Activated CD8-positive, alpha-beta memory T cell treated with anti-CD3 and anti-CD28 coated beads, Interleukin-2, amount 50 U/mL, for 24 hours (primary cell): ENCODE results near the gene ZMIZ2.

Experiments
- DNase-seq: peaks from one replicate; pipeline ENCODE4 v3.0.0-alpha.2; 2020; ENCODE audit errors: extremely low read depth

ZMIZ2 gene

DNA sequence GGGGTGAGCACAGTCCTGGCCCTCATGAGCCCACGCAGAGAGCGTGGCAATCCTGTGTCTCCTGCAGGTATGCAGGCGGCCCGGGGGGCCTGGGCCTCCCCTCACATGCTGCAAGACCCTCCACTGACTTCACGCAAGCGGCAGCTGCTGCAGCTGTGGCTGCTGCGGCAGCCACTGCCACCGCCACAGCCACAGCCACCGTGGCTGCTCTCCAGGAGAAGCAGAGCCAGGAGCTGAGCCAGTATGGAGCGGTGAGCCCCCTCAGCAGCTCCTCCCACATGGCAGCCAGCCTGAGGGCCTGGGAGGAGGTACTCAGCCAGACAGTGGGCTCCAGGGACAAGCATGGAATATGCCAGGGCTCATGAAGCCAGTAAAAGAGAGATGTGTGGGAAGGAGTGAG is 8.7 kb downstream of the ZMIZ2 start:
- no peak for DNase-seq

DNA sequence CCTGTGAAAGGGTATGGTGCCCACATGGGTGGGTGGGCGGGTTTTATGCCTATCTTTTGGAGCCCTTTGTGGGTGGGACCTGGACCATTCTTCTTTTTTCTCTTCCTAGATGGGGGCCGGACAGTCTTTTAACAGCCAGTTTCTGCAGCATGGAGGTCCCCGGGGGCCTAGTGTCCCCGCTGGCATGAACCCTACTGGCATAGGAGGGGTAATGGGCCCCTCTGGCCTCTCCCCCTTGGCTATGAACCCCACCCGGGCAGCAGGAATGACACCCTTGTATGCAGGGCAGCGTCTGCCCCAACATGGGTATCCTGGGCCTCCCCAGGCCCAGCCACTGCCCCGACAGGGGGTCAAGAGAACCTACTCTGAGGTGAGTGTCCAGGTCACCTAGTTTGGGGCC is 9.1 kb downstream of the ZMIZ2 start:
- no peak for DNase-seq

DNA sequence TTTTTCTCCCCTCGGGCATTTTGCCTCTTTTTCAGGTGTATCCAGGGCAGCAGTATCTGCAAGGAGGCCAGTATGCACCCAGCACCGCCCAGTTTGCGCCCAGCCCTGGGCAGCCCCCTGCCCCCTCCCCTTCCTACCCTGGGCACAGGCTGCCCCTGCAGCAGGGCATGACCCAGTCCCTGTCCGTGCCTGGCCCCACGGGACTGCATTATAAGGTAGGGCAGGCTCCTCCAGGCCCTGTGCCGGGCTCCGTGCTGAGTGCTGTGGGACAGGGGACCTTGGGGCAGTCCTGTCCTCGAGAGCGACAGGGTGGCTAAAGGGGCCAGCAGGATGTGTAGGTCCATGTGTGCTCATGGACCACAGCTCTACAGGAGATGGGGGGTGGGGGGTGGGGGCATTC is 10.6 kb downstream of the ZMIZ2 start:
- DNase-seq: no peak

DNA sequence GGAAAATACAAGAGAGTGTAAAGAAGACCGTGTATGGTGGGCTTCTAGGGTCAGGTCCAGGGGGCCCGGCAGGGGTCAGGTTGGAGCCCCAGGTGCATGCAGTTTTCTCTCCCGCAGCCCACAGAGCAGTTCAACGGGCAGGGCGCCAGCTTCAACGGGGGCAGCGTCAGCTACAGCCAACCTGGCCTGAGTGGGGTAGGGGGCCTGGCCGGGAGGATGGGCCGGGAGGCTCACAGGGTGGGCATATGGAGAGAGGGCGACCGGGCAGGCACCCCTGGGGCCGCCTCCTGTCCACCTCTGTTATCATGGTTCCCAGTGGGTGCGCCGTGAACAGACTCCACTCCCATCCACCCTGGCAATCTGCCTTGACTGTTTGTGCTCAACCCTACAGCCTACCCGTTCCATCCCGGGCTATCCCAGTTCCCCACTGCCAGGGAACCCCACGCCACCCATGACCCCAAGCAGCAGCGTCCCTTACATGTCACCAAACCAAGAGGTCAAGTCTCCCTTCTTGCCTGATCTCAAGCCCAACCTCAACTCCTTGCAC is 11.5 kb downstream of the ZMIZ2 start:
- DNase-seq: no peak

DNA sequence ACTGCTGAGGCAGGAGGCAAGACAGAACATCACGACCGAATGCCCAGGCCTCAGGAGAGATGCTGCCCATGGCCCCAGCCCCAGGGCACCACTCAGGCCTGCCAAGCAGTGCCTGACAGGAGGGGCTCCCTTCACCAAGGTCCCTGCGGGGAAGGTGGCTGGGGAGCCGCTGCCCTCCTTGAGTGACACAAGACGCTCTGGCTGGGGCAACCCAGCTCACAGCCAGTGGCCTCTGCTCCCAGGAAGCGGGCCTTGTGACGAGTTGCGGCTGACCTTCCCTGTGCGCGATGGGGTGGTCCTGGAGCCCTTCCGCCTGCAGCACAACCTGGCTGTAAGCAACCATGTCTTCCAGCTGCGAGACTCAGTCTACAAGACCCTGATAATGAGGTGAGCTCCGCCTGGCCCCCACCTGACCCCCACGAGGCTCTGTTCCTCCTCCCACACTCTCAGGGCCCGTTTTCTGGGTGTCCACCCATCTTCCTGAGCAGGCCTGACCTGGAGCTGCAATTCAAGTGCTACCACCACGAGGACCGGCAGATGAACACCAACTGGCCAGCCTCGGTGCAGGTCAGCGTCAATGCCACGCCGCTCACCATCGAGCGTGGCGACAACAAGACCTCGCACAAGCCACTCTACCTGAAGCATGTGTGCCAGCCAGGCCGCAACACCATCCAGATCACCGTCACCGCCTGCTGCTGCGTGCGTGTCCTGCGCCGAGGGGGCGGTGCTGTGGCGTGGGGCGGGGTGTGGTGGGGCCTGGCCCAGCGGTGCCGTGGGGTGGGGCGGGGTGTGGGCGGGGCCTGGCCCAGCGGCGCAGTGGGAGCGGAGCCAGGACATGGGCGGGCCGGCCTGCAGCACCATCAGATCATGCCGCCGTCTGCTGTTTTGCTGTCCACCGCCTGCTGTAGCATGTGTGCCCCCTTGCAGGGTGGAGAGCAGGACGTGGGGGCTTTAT is 12.8 kb downstream of the ZMIZ2 start:
- DNase-seq: no peak

DNA sequence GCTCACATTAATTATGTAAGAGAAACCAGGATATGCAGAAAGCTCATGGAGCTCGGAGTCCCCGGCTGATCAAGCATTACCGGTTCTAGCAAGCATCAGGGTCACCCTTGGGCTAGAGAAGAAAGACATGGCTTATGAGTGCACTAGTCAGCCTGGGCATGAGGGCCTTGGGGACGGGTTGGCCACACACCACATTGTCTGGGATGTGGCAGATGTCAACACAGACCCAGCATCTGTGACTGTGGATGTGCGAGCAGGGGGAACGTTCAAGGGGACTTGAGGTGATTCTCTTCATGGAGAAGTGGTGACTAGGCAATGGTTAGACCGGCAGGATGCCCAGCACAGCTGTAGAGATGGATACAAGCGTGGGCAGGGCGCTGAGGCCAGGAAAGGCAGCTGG is 13.7 kb downstream of the ZMIZ2 start:
- DNase-seq: no peak

DNA sequence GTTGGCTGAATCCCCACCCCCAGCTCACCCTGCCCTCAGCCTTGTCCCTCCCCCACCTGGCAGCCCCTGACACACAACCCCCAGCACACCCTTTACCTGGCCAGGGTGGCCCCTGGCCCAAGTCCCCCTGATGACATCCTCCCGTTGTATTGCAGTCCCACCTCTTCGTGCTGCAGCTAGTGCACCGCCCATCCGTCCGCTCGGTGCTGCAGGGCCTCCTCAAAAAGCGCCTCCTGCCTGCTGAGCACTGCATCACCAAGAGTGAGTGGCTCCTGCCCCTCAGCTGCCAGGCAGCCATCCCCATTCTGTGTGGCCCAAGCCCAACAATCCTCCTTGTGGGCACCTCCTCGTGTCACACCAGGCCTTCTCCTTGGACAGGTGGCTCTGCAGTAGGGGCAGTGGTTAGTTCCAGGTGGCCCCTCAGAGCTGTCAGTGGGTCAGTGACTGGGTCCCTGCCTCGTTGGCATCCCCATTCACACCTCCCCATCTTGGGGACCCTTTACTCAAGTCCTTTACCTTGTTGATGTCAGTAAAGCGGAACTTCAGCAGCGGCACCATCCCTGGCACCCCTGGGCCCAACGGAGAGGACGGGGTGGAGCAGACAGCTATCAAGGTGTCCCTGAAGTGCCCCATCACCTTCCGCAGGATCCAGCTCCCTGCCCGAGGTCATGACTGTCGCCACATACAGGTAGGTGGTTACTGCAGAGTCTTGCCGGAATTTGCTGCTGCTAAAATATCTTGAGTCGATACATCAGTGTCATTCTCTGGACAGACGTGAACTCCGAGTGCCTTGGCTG is 14.3 kb downstream of the ZMIZ2 start:
- DNase-seq: no peak

DNA sequence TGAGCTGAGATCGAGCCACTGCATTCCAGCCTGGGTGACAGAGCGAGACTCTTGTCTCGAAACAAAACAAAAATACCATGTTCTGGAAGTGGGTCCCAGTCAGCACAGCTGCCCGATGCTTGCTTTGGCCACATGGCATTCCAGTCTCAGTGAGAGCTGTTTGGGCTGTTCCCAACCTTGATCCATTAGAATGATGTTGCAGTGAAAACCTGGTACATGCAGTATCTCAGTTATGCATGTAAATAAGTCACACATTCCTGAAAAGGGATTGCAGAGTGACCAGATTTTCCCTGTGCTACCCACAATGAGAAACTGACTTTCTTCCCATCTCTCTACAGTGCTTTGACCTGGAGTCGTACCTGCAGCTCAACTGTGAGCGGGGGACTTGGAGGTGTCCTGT is 15.4 kb downstream of the ZMIZ2 start:
- DNase-seq: no peak

DNA sequence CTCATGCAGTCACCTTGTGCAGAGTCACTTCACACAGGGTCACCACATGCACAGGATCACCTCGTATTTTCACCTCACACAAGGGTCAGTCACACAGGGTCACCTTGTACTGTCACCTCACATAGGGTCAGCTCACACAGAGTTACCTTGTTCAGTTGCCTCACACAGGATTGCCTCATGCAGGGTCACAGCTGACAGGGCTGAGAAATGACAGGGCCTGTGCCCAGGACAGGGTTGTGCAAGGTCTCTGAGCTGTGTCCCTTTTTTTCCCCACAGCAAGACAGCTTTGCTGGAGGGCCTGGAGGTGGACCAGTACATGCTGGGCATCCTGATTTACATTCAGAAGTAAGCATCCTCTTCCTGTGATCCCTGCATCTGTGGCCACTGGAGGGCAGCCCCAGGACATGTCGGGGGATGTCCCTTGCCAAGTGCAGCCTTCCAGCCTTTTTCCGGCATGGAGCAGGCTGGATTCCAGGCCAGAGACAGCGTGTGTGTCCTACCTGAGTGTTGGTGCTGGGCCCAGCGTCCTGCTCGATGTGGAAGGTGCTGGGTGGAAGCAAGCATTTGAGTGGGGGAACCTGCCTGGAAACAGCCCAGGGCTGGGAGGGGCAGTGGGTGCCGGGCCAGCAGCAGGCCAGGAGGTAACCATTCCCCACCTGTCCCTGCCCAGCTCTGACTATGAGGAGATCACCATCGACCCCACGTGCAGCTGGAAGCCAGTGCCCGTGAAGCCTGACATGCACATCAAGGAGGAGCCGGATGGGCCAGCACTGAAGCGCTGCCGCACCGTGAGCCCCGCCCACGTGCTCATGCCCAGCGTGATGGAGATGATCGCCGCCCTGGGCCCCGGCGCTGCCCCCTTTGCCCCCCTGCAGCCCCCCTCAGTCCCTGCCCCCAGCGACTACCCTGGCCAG is 16.3 kb downstream of the ZMIZ2 start:
- no peak for DNase-seq

DNA sequence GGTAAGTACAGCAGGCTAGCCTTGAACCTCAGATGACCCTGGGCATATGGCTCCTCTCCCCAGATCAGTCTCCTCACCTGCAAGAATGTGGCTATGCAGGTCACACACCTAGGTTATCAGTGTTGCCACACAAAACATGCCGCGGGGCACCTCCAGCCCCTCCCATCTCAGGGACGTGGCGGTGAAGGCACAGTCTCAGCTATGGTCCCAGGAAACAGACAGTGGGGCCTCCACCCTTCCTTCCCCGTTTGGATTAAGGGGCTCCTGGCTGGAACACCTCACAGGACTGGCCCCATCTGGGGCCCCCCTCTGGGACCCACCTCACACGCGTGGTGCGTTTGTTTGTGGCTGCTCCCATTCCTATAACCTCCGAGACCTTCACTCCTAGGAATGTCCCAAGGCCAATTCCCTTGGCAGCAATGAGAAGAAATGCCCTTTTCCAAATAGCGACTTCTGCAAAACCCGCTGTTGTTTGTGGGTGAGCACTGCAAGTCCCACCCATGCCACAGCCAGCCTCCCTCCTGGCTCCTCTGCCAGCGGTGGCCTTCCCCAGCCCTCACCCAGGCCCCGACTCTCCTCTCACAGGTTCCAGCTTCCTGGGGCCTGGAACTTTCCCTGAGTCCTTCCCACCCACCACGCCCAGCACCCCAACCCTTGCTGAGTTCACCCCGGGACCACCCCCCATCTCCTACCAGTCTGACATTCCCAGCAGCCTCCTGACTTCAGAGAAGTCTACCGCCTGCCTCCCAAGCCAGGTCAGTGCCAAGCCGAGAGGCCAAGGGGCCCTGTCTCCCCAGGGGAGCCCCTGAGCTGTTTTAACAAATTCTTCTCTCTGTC is 17.1 kb downstream of the ZMIZ2 start:
- no peak for DNase-seq

DNA sequence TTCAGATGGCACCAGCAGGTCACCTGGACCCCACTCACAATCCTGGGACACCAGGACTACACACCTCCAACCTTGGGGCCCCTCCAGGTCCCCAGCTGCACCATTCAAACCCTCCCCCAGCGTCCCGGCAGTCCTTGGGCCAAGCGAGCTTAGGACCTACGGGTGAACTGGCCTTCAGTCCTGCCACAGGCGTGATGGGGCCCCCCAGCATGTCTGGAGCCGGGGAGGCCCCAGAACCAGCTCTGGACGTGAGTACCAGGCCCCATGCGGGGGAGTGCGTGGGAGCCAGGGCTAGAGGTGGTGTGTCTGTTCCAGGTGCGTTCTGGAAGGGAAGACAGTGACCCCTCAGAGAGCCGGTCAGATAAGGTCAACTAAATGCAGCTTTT is 17.8 kb downstream of the ZMIZ2 start:
- DNase-seq: no peak

DNA sequence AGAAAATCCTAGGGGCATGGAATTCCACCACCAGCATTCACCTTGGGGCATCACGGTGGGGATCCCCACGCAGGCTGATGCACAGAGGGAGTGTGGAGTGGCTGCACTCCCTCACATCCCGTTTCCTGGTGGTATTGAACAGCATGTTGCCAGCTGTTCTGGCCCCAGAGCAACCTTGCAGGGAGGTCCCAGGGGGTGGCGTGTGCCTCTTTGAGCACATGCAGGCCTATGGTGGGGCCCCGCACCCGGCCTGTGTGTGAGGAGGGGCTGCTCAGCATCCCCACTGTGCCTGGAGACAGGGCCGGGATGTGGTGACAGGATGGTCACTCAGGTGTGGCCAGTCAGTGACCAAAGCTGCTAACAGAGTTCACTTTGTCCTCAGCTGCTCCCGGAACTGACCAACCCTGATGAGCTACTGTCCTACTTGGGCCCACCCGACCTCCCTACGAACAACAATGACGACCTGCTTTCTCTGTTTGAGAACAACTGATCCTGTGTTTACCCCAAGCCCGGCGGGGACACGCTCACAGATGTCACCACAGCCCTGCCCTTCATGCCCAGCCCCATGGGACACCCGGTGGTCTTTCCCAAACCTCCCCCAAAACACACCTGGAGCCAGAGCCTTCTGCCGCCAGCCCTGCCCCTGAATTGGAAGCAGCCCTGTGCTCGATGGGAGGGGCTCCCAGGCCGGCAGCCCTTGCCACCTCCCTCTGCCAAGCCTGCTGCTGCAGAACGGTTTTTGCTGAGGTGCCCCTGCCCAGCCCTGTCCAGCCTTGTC is 18.7 kb downstream of the ZMIZ2 start:
- no peak for DNase-seq

DNA sequence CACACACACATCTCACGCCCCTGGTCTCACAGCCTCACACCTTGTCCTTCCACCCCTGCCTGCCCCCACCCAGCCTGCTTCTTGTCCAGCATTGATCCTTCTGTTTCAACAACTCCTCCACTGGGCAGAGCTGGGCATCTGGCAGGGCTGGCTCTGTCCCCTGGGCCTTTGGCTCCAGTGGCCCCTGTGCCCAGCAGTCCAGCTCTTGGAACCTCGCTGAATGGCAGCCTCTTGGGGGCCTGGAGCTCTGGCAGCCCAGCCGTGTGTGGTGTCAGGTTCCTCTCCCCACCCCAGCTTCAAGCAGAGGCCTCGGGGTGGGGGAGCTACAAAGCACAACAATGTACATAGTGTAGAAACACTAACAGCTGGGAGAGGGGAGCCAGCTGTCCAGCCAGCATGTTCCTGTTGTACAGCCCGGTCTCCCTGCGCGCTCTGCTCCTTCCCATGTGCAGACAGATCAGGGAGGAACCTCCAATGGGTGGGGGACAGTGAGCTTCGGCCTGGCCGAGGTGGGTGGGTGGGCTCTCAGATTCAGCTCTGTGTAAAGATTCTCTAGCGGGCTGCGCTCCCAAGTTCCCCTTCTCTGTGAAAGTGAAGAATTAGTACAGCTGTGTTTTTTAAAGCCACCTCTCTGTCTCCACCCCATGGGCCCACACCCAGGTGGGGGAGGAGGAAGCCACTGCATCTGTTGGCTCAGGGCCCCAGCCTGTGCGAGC is 19.4 kb downstream of the ZMIZ2 start:
- DNase-seq: no peak

DNA sequence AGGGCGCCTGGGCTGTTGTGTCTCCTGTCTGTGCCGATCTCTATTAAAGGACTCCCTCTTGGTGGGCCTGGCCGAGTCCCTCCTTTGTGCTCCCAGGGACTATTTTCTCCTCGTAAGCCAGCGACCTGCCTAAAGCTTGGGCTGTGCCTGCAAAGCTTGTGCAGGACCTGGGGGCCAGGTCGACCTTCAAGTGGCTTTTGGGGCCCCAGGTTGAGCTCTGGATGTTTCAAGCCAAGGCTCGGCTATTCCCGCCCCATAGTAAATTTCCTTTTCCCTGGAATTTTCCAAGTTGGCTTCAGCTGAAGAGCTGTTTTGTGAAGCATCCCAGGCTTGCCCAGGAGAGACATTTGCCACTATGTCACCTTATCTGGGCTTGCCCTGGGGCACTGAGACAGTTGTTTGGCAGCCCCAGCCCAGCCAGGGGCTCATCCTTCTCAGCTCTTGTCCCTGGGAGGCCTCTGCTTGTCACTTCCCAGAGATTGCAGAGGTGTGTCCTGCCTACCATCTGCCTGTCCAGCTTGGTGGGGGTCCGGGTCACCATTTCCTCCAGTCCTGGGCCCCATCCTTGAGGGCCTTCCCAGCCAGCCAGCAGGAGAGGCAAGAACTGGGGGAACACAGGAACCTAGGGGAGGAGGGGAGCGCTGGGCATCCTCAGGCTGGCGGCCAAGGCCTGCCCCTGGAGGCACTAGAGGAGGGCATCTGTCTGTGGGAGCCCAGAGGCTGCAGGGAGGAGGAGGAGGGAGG is 20.2 kb downstream of the ZMIZ2 start:
- DNase-seq: no peak

DNA sequence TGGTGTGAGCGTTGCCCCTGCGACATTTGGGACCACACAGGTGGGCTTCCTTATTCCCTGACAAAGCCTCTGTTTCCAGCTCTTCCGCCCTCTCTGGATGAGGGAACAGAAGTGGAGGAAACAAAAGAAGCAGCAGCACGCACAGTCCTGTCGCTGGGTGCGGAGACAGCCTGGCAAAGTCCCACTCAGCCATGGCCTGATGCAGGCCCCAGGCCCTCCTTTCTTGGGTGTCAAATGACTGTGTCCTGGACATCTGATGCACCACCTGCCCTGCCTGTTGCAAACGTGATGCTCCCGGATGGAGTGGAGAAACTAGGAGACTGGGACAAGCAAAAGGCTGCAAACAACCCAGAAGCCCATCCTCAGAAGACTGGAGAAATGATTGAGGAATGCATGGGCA is 20.7 kb downstream of the ZMIZ2 start:
- no peak for DNase-seq

DNA sequence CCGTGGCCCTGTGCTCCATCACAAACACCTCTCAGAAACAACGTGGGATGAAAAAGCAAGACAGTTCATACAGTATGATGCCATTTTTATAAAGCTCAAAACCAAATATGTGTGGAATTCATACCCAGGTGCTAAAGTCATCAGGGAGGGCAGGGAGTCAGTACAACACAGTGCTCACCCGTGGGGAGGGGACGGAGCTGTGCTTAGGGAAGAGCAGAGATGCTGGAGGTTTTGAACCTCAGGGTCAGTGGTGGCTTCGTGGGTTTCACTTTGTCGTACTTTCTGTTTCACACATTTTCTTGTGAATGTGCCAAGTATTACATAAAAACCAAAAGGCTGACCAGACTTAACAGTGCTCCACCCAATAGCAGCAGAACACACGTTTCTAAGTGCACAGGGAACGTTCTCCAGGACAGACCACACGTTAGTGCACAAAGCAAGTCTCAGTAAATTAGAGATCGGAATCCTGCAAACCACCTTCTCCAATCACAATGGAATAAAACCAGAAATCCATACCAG is 21.2 kb downstream of the ZMIZ2 start:
- DNase-seq: no peak

DNA sequence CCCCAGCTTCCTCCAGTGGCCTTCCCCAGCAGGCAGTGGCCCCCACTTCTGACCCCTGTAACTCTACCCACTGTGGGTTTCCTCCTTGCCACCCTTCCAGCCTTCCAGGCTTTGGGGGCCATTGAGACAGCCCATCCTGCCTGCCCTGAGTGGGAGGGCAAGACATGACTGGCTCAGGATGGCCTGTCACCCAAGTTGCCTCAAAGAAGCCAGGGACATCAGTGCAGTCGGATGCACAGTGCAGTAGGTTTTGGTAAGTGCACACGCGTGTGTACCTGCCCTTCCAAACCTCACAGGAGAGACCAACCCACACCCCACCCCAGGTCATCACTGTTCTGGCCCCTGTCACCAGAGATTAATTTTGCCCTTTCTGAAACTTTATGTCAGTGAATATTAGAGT is 22.7 kb downstream of the ZMIZ2 start:
- no peak for DNase-seq

DNA sequence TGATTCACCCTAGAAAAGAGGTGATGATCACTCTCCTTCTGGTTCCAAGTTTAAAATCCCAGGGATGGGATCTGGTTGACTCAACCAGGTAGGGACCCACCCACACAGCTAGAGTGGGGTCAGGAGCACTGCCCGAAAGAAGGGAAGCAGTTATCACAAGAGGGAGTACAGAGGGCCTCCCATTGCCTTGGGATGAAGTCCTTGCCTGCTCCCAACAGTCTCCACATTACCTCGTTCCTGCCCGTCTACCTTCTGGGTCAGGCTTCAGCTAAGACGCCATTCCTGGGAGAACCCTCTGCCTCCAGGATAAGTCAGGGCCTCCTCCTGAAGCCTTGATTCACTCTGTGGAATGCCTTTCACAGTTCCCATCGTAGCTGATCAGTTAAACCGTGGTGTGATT is 23.8 kb downstream of the ZMIZ2 start:
- DNase-seq: no peak
